HG02642 (cell line): ENCODE measurements around the gene SH2D7.
A peak's percentile ranks its signal among the peaks of the same experiment; 100 is the strongest.

Source experiments
- ATAC-seq: cut with Tn5 transposase; IDR thresholded peaks from one replicate; pipeline ENCODE4 v1.9.1; 2021; ENCODE audit warnings: mild to moderate bottlenecking; ENCODE audit not compliant: unreplicated experiment, poor library complexity

Gene SH2D7

GRCh38 chr15:78076231-78077052 lies 15.9 kb upstream of the SH2D7 start:
- ATAC-seq, result no peak

- peak; percentile 78 for ATAC-seq
These were observed 15.1 kb upstream of the SH2D7 start, which contains the start of gene TBC1D2B for GRCh38 chr15:78077053-78077870. Gene TBC1D2B (minus strand): TSS chr15:78077711. CDS start chr15:78077652, 59 bp downstream.

- ATAC-seq, result no peak
These were observed 14.5 kb upstream of the SH2D7 start for GRCh38 chr15:78077871-78078210.

DNA sequence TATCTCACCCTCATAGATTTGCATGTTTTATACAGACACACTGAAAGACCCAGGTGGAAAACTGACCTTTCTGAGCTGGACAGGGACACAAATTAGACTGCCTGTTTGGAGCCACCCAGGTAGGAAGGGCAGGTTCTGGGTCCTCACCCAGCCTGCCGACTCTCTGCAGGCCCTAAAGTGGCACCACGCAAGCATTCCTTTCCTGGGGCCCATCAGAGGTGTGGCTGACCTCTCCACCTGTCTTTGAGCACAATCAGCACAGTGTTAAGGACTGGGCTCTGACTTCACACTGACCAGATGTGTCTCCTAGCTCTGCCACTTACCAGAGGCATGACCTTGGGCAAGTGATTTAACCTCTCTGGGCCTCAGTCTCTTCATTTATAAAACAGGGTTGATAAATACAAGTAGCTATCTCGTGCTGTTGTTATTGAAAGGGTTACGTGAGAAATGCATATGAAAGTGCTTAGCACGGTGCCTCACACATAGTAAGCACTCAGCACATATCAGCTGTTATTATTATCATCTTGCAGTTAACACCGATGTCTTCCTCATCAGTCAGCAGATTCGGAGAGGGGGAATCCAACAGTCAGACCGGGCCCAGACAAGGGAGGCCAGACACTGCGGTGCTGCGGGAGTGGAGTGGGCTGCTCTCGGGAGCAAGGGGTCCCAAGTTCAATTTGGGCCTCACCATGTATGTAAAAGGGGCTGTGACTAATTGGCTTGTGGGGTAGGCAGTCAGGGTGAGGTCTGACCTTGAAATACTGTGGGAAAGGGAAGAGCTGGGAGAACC lies 12.9 kb upstream of the SH2D7 start:
- ATAC-seq, result no peak

GRCh38 chr15:78080088-78080460 lies 12.3 kb upstream of the SH2D7 start:
- ATAC-seq, result no peak

- no peak for ATAC-seq
These were observed 10.1 kb upstream of the SH2D7 start for GRCh38 chr15:78082106-78082742.

GRCh38 chr15:78082743-78083110 lies 9.6 kb upstream of the SH2D7 start:
- ATAC-seq, result no peak

- ATAC-seq, result no peak
These were observed 9.2 kb upstream of the SH2D7 start for GRCh38 chr15:78083186-78083585.

DNA sequence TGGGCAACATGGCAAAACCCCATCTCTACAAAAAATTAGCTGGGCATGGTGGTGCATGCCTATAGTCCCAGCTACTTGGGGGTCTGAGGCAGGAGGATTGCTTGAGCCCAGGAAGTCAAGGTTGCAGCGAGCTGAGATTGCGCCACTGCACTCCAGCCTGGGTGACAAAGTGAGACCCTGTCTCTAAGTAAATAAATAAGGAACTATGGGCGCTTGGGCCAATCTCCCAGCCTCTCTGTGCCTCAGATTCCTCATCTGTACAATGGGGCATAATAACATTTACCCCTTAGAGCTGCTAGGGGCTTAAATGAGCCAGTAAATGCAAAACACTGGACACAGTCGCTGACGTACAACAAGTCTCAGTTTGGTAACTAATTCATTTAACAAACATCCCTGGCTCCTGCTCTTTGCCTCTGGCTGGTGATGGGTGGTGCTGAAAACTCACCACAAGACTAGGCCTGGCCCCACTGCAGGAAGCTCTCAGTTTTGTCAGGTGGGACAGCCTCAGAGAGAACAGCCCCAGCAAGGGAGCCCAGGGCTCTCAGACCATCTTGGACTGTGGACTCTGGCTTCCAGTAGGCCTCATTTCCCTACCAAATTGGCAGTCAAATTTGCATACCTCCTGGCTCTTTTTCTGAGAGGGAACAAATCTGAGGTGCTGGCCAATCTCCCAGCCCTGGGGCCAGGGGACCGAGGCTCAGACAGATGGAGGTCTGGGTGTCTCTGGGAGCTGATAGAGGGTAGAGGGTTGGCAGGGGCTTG lies 8.5 kb upstream of the SH2D7 start:
- no peak for ATAC-seq

- no peak for ATAC-seq
These were observed 8.0 kb upstream of the SH2D7 start for GRCh38 chr15:78084449-78084750.

- no peak for ATAC-seq
These were observed 6.4 kb upstream of the SH2D7 start for GRCh38 chr15:78085928-78086327.

GRCh38 chr15:78087951-78088772 lies 4.2 kb upstream of the SH2D7 start:
- peak; percentile 67 for ATAC-seq

- ATAC-seq, result no peak
These were observed 3.6 kb upstream of the SH2D7 start for GRCh38 chr15:78088773-78089080.

GRCh38 chr15:78090422-78091063 lies 1.8 kb upstream of the SH2D7 start:
- ATAC-seq, result no peak

DNA sequence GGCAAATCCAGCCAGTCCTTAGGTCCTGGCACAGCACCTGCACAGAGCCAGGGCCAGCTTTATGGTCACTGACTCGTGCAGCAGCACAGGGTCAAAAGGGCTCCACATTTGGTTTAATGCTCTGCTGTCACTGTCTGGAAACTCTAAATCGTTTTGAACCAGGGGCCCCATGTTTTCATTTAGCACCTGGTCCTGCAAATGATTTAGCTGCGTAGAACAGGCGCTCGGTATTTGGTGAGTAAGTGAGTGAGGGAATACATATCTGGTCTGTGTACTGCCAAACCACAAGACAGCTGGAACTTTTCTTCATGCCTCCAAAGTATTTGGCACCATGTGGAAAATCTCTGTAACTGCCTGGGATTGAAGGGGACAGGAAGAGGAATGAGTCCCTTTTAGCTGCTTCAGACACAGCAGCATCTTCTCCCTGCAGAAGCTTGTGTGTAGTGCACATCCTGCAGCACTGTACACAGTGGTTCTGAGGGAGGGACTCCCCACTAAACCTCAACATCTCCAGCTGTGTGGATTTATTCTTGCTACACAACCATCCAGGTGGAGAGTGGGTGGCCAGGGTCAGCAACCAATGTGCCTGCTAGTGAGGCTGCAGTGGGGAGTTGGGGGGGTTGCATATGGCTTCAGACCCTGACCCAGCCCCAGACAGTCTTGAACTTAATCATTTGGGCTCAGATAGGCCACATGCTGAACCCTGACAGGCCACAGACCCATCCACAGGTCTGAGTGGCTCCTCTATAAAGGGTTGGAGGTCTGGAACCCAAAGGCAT lies 1.1 kb downstream of the SH2D7 start:
- ATAC-seq, result no peak

DNA sequence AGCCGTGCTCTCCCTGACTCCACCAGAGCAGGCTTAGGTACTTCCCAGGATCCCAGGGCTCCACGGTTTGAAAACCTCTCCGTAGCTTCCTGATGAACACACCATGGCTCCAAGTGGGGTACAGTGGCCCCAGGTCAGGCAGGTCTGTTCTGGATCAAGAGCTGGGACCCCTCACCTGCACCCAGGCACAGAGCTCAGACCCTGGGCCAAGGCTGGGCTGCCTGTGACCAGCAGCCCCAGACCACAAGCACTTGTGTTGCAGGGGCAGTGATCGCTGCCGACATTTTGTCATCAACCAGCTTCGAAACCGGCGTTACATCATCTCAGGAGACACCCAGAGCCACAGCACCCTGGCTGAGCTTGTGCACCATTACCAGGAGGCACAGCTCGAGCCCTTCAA lies 5.3 kb downstream of the SH2D7 start:
- no peak for ATAC-seq

GRCh38 chr15:78098131-78098755 lies 5.9 kb downstream of the SH2D7 start:
- no peak for ATAC-seq

DNA sequence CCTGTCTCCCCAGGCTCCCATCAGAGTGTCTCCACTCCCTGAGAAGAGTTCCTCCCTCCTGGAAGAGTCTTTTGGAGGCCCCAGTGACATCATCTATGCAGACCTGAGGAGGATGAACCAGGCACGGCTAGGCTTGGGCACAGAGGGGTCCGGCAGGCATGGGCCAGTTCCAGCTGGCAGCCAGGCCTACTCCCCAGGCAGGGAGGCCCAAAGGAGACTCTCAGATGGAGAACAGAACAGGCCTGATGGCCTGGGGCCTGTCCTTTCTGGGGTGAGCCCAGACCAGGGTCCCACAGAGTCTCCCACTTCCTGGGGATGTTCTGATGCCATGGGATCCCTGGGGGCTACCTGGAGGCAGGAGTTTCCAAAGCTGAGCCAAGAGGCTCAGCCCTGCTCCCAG lies 8.5 kb downstream of the SH2D7 start:
- ATAC-seq, result no peak
